Breast epithelium (tissue), 3 donors: ENCODE measurements around the gene CIAO2B.

Experiments
- CTCF ChIP-seq, 3 donors: fragments of 450-650 bp; IDR thresholded peaks; one replicate each; pipeline ENCODE4 v1.5.1; 2016 to 2017; ENCODE audit warnings: antibody characterized with exemption in 3 of 3, mild to moderate bottlenecking in 3 of 3, moderate library complexity in 3 of 3
- POLR2A ChIP-seq: fragments of 450-650 bp; IDR thresholded peaks from one replicate; pipeline ENCODE4 v1.6.1; 2016; ENCODE audit warnings: antibody characterized with exemption, mild to moderate bottlenecking, moderate library complexity
- POLR2AphosphoS5 ChIP-seq, 3 donors: sonication (generic); formaldehyde crosslinking; IDR thresholded peaks; one replicate each; pipeline ENCODE4 v1.6.1; 2017; ENCODE audit warnings: antibody characterized with exemption in 3 of 3

GRCh38 chr16:66895689-66895979 lies 38.6 kb downstream of the CIAO2B start:
- TF ChIP-seq CTCF (IDR thresholded peaks at IDR 0.05) (no peak), POLR2AphosphoS5 (IDR thresholded peaks at IDR 0.05) (no peak), POLR2A (no peak)
